K562 (cell line): ENCODE results near the gene UNC79. TPM values are rescaled to one million over a fixed set of nuclear protein-coding genes. Genes with fewer than 3 reads are reported as not detected.

Experiments
- ATAC-seq: fragments of 200-7000 bp; cut with Tn5 transposase; 3 replicates; pipeline ENCODE4 v1.9.1; 2020; ENCODE audit warnings: moderate library complexity
- BruUV-seq: library from RNA; stranded (reverse); fragments of 400-500 nt; replicated peaks from 2 replicates; lab custom pipeline; 2021; lab: Mats Ljungman, UMichigan
- CTCF ChIA-PET: fragments of 300-600 bp; formaldehyde crosslinking; extraction: SDS; loops from one replicate; lab custom pipeline; 2021; ENCODE audit warnings: low intra/inter-chr PET ratio; lab: Yijun Ruan, JAX
- POLR2A ChIA-PET: fragments of 300-600, 350-650 bp; sonication (Branson Sonifier 250); formaldehyde crosslinking; extraction: SDS; loops from one replicate; lab custom pipeline; 2021; ENCODE audit warnings: antibody characterized with exemption, inconsistent platforms; lab: Yijun Ruan, JAX
- DNase-seq, 4 experiments: peaks; one replicate each; pipeline versions ENCODE4 v3.0.0 to v3.0.0-alpha.2; 2011 to 2018; ENCODE audit warnings: low spot score in 3 of 4, mixed read lengths in 3 of 4; ENCODE audit errors: extremely low read depth in 1 of 4
- FAIRE-seq: peaks from 2 replicates; lab custom pipeline; 2011; peaks lifted over from hg19 to GRCh38; lab: Jason Lieb, UNC
- H2AFZ ChIP-seq: 2 replicates; pipeline ENCODE4 v1.6.0; 2011; ENCODE audit warnings: low read depth, low read length, control low read depth, inconsistent platforms
- H3K27ac ChIP-seq: fragments of 200-600 bp; 3 replicates; pipeline ENCODE4 v1.8.0; 2011; ENCODE audit warnings: low read depth, mild to moderate bottlenecking, control low read depth, inconsistent platforms, low read length, moderate library complexity, mixed read lengths; ENCODE audit errors: extremely low read depth
- H3K27me3 ChIP-seq, 2 experiments: fragments of 300-600 bp in 1 of 2; 2 replicates in 1 of 2; 3 replicates in 1 of 2; pipeline versions ENCODE4 v1.6.0 to v1.8.0; 2011; ENCODE audit warnings: inconsistent platforms in 2 of 2, low read length in 2 of 2, mild to moderate bottlenecking in 1 of 2, mixed read lengths in 1 of 2, moderate library complexity in 1 of 2; ENCODE audit not compliant: control insufficient read depth in 2 of 2, insufficient read depth in 2 of 2
- H3K36me3 ChIP-seq: fragments of 300-600 bp; 3 replicates; pipeline ENCODE4 v1.8.0; 2011; ENCODE audit warnings: mild to moderate bottlenecking, low read length, inconsistent platforms; ENCODE audit not compliant: control insufficient read depth, insufficient read depth
- H3K4me1 ChIP-seq, 2 experiments: fragments of 200-600 bp in 1 of 2; replicated peaks in 1 of 2; 2 replicates in 1 of 2; 3 replicates in 1 of 2; pipeline versions ENCODE4 v1.5.1 to v1.8.0; 2011; ENCODE audit warnings: inconsistent platforms in 2 of 2, low read length in 2 of 2, mild to moderate bottlenecking in 1 of 2, mixed read lengths in 1 of 2, moderate library complexity in 1 of 2; ENCODE audit not compliant: control insufficient read depth in 2 of 2, insufficient read depth in 2 of 2
- H3K4me2 ChIP-seq: 2 replicates; pipeline ENCODE4 v1.6.1; 2011; ENCODE audit warnings: low read length, control low read depth, inconsistent platforms, mixed read lengths; ENCODE audit not compliant: insufficient read depth
- H3K4me3 ChIP-seq: fragments of 200-600 bp; sonication (generic), shearing (Covaris generic); 2 replicates; pipeline ENCODE4 v1.5.1; 2016; ENCODE audit warnings: control low read depth, inconsistent platforms
- H3K79me2 ChIP-seq: fragments of 200-600 bp; 3 replicates; pipeline ENCODE4 v1.8.0; 2011; ENCODE audit warnings: low read length, inconsistent platforms; ENCODE audit not compliant: control insufficient read depth, insufficient read depth
- H3K9ac ChIP-seq, 2 experiments: 2 replicates each; pipeline versions ENCODE4 v1.6.0 to v1.6.1; 2011; ENCODE audit warnings: low read depth in 2 of 2, low read length in 2 of 2, control low read depth in 1 of 2, inconsistent platforms in 1 of 2, mild to moderate bottlenecking in 1 of 2, mixed read lengths in 1 of 2; ENCODE audit not compliant: insufficient read depth in 1 of 2
- H3K9me1 ChIP-seq: one replicate; pipeline ENCODE4 v1.6.0; 2011; ENCODE audit warnings: inconsistent platforms, mild to moderate bottlenecking, low read length, moderate library complexity; ENCODE audit not compliant: control insufficient read depth, insufficient read depth
- H3K9me3 ChIP-seq: replicated peaks from 2 replicates; pipeline ENCODE4 v1.5.1; 2011; ENCODE audit warnings: low read depth, low read length, inconsistent platforms; ENCODE audit not compliant: control insufficient read depth, insufficient read depth
- H4K20me1 ChIP-seq: replicated peaks from 2 replicates; pipeline ENCODE4 v1.6.1; 2011; ENCODE audit warnings: low read length, inconsistent platforms, mixed read lengths; ENCODE audit not compliant: control insufficient read depth, insufficient read depth
- SRSF9 ChIP-seq: fragments of 200-400 bp; formaldehyde crosslinking; IDR thresholded peaks from 2 replicates; pipeline ENCODE4 v1.6.1; 2017; ENCODE audit warnings: low read depth, low read length, borderline replicate concordance
- TFE3 ChIP-seq: fragments of 450-650 bp; formaldehyde crosslinking; IDR thresholded peaks from 2 replicates; pipeline ENCODE4 v1.4.0; 2020; ENCODE audit warnings: mild to moderate bottlenecking, mixed read lengths
- TRIM28 ChIP-seq: fragments of 450-650 bp; IDR thresholded peaks from 2 replicates; pipeline ENCODE4 v1.6.1; 2017
- ZNF143 ChIP-seq: sonication (generic); formaldehyde crosslinking; IDR thresholded peaks from 2 replicates; pipeline ENCODE4 v1.9.0; 2022; ENCODE audit warnings: mild to moderate bottlenecking, missing genetic modification reagents
- ZNF695 ChIP-seq: fragments of 450-650 bp; formaldehyde crosslinking; IDR thresholded peaks from 2 replicates; pipeline ENCODE4 v1.4.0; 2020; ENCODE audit warnings: mild to moderate bottlenecking, moderate library complexity
- WGBS: fragments of 100-300 bp; shearing (Covaris generic); methylation state at CpG from one replicate; pipeline ENCODE4 v1.1.6; 2016; ENCODE audit warnings: low coverage, mixed read lengths; ENCODE audit not compliant: insufficient coverage; ENCODE audit errors: missing lambda C conversion rate; 5-methylcytosine and 5-hydroxymethylcytosine counted together
- in situ Hi-C: fragments of 300-500 bp; cut with MboI; formaldehyde crosslinking; loops from 4 replicates; pipeline ENCODE4 v1.15.0; 2018; ENCODE audit warnings: inconsistent platforms, mixed read lengths
- intact Hi-C: fragments of 100-400 bp; cut with micrococcal nuclease; formaldehyde crosslinking; loops from 2 replicates; pipeline ENCODE4 v1.14.2; 2022
- polyA plus RNA-seq, 8 experiments: library from polyadenylated mRNA; depleted of rRNA in 4 of 8; stranded (reverse) in 5 of 8; unstranded in 3 of 8; fragments of >200 nt; fragmentation: Nextera tagmentation in 2 of 8; fragmentation: Illumina TruSeq in 1 of 8; extraction: Ambion mirVana in 2 of 8; extraction: Trizol in 1 of 8; gene quantifications; 2 replicates each; pipeline versions ENCODE4 v1.2.1 to v1.2.3, GENCODE V29; 2011 to 2014; ENCODE audit warnings: inconsistent platforms in 1 of 8, missing spikeins in 1 of 8
- total RNA-seq, 7 experiments: library from RNA; depleted of rRNA in 6 of 7; stranded (reverse); fragments of >200 nt in 6 of 7; fragmentation: Illumina TruSeq in 2 of 7; extraction: Trizol in 2 of 7; gene quantifications; 2 replicates each; pipeline versions ENCODE4 v1.2.1 to v1.2.3, GENCODE V29; 2011 to 2021; ENCODE audit warnings: low replicate concordance in 1 of 7
- TF ChIP-seq, protein P1 (sequence below): fragments of 250-450 bp; sonication (Bioruptor Pico); IDR thresholded peaks from 2 replicates; pipeline ENCODE4 v1.5.0; 2022; ENCODE audit warnings: mild to moderate bottlenecking

UNC79 gene
- total and polyA plus RNA-seq, 9 of the 15 experiments (the other 6 are each of a cell fraction or from before 2014, with no cell fraction given), result under 0.01 to 0.04 (median 0.01) TPM; not detected in 6

DNA sequence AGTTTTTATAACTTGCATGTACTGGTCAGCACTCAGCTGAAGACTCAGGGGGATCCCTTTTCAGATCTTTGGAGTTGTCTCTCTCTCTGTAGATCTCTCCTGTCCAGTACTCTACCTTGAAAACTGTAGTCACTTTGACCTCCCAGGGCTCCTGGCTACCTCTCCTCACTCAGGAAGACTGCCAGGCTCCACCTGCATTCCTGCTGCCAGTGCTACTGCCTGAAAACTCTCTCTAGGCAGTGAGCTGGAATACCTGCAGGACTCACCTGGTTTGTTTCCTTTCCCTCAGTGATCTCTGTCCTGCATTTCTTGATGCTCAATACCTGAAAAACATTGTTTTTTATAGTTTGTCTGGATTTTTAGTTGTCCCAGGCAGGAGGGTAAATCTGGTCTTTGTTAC lies 270.2 kb downstream of the UNC79 start (continued):
- TF ChIP-seq, protein P1, sequence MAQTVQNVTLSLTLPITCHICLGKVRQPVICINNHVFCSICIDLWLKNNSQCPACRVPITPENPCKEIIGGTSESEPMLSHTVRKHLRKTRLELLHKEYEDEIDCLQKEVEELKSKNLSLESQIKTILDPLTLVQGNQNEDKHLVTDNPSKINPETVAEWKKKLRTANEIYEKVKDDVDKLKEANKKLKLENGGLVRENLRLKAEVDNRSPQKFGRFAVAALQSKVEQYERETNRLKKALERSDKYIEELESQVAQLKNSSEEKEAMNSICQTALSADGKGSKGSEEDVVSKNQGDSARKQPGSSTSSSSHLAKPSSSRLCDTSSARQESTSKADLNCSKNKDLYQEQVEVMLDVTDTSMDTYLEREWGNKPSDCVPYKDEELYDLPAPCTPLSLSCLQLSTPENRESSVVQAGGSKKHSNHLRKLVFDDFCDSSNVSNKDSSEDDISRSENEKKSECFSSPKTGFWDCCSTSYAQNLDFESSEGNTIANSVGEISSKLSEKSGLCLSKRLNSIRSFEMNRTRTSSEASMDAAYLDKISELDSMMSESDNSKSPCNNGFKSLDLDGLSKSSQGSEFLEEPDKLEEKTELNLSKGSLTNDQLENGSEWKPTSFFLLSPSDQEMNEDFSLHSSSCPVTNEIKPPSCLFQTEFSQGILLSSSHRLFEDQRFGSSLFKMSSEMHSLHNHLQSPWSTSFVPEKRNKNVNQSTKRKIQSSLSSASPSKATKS (CRISPR knock-in tag), result no peak
- TF ChIP-seq TRIM28 (no peak), SRSF9 (no peak), ZNF143 (CRISPR knock-in tag) (no peak)

GRCh38 chr14:93701562-93701961 lies 270.8 kb downstream of the UNC79 start:
- no peaks in the 10 kb centered on the region for H3K9me3 ChIP-seq
- H3K4me1 ChIP-seq, result no peaks in the 10 kb centered on the region
- H2AFZ ChIP-seq, result no peak overlapping the region
- BruUV-seq, result no TSS peak
- WGBS, result 0% methylated on average over 2 of the region's 2 CpGs
- H3K9me1 ChIP-seq, result no peaks in the 10 kb centered on the region
- FAIRE-seq (no peak), ATAC-seq (no peak), DNase-seq (no peak)
- no peak overlapping the region for H3K9ac ChIP-seq
- H3K4me3 ChIP-seq, result no peak overlapping the region
- H3K36me3 ChIP-seq, result no peaks in the 10 kb centered on the region
- TF ChIP-seq TFE3 (CRISPR knock-in tag) (peak; percentile 83), ZNF695 (no peak)
- H3K79me2 ChIP-seq, result no peaks in the 10 kb centered on the region
- intact Hi-C loops, result no loop called here
- no peak overlapping the region for H3K4me2 ChIP-seq
- H4K20me1 ChIP-seq, result no peaks in the 10 kb centered on the region
- H3K27me3 ChIP-seq, result peaks cover 3 to 11% of the 10 kb centered on the region in 2 experiments; a peak in 3 of 5 replicates
- in situ Hi-C loops, result no loop called here
- POLR2A ChIA-PET, result no interaction called here
- H3K27ac ChIP-seq, result no peak overlapping the region
- CTCF ChIA-PET, result interaction anchor here (0.6 kb wide), 1 partner anchor 575 kb away, joined by 5 read pairs; no protein-coding TSS in a partner anchor
